ENCODE results near the gene TRPM5. TPM values are rescaled to one million over a fixed set of nuclear protein-coding genes. Genes with fewer than 3 reads are reported as not detected.

The TRPM5 gene
- total RNA-seq, 2 donors from 2014 or later, result 0.68 TPM; not detected in 1

DNA sequence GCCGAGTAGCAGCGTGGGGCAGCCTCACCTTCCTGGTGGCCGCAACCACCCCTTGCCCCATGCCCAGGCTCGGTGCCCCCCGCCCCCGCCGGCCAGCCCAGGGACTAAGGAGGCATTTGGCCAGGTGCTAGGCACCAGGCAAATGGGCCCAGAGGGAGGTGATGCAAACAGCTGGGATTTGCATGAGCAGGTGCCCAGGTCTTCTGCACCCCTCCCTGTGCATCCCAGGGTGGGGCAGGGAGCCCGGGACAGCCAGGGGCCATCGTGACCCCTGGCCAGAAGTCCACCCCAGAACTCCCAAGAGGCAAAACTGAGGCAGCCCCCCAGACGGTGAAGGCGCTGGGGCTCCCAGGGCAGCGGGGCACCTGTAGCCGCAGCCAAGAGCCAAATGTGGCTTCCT, 18.1 kb downstream of the TRPM5 start:
- Histone ChIP-seq H3K4me3 (no peak overlapping the region), H3K27ac (no peak overlapping the region), H3K9me3 (no peaks in the 10 kb centered on the region), H3K4me1 (replicated peaks) (no peaks in the 10 kb centered on the region), H3K36me3 (no peaks in the 10 kb centered on the region), H3K27me3 (replicated peaks; ENCODE audit: insufficient read depth) (no peaks in the 10 kb centered on the region)
- intact Hi-C loops (cut with DNase I), result loop anchor here (5.0 kb wide), 1 partner anchor 461 kb away; the partner anchor contains the start of gene CDKN1C
- WGBS, result 93% methylated on average over 13 of the region's 13 CpGs
- no peak for DNase-seq (ENCODE audit: low spot score)
- TF ChIP-seq POLR2AphosphoS5 (IDR thresholded peaks at IDR 0.05) (no peak), POLR2A (IDR thresholded peaks at IDR 0.05) (no peak)
- TF ChIP-seq, protein P1, sequence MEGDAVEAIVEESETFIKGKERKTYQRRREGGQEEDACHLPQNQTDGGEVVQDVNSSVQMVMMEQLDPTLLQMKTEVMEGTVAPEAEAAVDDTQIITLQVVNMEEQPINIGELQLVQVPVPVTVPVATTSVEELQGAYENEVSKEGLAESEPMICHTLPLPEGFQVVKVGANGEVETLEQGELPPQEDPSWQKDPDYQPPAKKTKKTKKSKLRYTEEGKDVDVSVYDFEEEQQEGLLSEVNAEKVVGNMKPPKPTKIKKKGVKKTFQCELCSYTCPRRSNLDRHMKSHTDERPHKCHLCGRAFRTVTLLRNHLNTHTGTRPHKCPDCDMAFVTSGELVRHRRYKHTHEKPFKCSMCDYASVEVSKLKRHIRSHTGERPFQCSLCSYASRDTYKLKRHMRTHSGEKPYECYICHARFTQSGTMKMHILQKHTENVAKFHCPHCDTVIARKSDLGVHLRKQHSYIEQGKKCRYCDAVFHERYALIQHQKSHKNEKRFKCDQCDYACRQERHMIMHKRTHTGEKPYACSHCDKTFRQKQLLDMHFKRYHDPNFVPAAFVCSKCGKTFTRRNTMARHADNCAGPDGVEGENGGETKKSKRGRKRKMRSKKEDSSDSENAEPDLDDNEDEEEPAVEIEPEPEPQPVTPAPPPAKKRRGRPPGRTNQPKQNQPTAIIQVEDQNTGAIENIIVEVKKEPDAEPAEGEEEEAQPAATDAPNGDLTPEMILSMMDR (IDR thresholded peaks at IDR 0.05), result no peak

DNA sequence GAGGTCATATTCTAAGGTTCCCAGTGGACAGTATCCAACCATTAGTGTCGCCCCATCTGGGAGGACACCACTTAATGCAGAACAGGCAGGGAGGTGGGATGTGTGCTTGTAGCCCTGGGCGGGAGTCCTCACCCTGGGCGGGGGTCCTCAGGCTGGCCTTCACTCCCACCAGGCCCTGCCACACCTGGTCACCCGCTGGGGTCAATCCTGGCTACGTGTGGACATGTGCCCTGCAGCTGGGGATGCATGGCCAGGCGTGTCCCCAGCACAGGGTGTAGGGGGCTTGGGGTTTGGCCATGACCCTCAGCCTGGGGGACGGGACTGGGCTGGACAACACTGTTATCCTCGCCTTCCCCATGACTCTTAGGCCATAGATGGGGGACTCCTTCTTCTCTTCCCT, 18.8 kb downstream of the TRPM5 start:
- TF ChIP-seq POLR2A (IDR thresholded peaks at IDR 0.05), result no peak
- TF ChIP-seq, protein P1 (IDR thresholded peaks at IDR 0.05), result no peak
- no peak for TF ChIP-seq POLR2AphosphoS5 (IDR thresholded peaks at IDR 0.05)
- intact Hi-C loops (cut with DNase I), result loop anchor here (5.0 kb wide), 1 partner anchor 462 kb away; the partner anchor contains the start of gene CDKN1C
- H3K9me3 ChIP-seq, result no peaks in the 10 kb centered on the region

DNA sequence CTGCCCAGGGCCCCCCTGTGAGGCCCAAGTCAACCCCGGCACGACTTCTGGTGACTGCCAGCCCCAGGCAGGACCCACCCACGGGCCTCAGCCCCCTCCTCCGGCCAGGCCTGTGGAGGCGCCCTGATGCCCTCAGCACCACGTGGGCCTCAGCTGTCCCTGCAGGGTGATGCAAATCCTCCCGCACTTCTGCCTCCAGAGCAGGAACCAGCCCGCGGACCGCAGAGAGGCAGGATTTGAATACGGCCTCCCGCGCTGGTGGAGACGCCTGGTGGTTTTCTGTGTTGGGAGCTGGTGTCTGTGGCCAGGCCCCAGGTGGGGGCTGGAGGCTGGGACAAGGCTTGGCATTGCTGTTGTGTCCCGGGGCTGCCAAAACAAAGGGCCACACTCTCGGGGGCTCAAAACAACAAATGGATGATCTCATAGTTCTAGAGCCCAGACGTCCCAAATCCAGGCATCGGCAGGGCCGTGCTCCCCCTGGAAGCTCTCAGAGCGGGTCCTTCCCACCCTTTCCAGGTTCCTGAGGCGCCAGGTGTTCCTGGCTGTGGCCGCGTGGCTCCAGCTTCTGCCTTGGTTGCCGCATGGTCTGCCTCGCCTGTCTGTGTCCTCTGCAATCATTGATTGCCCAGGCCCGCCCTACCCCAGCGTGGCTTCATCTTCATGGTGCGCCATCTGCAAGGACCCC, 19.4 kb downstream of the TRPM5 start:
- intact Hi-C loops (cut with DNase I), result loop anchor here (5.0 kb wide), 1 partner anchor 462 kb away; the partner anchor contains the start of gene CDKN1C
- Histone ChIP-seq H3K27ac (no peak overlapping the region), H3K27me3 (replicated peaks; ENCODE audit: insufficient read depth) (no peaks in the 10 kb centered on the region), H3K9me3 (no peaks in the 10 kb centered on the region), H3K4me3 (no peak overlapping the region), H3K4me1 (replicated peaks) (no peaks in the 10 kb centered on the region), H3K36me3 (no peaks in the 10 kb centered on the region)
- no peak for DNase-seq (ENCODE audit: low spot score)
- WGBS, result 90% methylated on average over 28 of the region's 28 CpGs
- TF ChIP-seq POLR2A (IDR thresholded peaks at IDR 0.05), result no peak

More for the DNA sequence above, 18.8 kb downstream of the TRPM5 start:
- no peak overlapping the region for H3K27ac ChIP-seq
- DNase-seq (ENCODE audit: low spot score), result no peak
- no peaks in the 10 kb centered on the region for H3K36me3 ChIP-seq
- H3K4me3 ChIP-seq, result no peak overlapping the region
- no peaks in the 10 kb centered on the region for H3K4me1 ChIP-seq (replicated peaks)
- H3K27me3 ChIP-seq (replicated peaks; ENCODE audit: insufficient read depth), result no peaks in the 10 kb centered on the region
- 98% methylated on average over 8 of the region's 8 CpGs for WGBS

DNA sequence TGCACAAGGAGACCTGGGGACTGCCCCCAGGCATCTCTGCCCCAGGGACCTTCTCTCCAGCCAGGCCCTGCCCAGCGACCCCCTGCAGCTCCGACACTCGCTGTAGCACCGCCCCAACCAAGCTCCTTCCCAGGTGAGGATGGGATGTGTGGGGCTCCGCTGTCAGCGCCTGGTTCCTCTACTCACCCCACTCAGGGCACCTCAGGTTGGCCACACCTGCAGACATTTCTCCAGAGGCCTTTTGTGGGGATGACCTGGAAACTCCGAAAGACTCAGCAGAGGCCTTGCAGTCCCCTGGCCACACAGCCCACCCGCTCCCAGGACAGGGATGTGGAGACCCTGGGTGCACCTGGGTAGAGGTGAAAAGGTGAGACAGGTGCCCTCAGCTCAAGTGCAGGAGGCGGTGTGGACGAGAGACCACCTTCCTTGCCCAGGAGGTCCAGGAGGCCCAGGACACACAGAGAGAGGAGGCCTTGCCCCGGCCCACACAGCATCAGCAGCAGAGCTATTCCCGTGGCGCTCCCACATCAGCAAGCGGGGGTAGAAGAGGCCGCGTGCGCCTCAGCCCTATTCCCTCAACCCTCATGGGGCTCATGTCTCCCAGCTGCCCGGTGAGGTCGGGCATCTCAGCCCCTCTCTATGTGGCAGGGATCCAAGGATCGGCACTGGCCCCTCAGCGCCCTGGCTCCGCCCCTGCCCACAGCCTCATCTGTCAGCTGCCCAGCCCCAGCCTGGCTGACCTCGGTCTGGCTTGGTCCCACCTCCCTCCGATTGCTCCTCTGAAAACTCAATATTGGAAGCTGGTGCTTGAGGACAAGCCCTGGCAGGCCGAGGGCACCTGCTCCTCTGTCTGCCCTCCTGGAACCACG, 20.9 kb downstream of the TRPM5 start:
- Histone ChIP-seq H3K36me3 (no peaks in the 10 kb centered on the region), H3K9me3 (no peaks in the 10 kb centered on the region), H3K27me3 (replicated peaks; ENCODE audit: insufficient read depth) (no peaks in the 10 kb centered on the region), H3K4me1 (replicated peaks) (no peaks in the 10 kb centered on the region), H3K27ac (no peak overlapping the region), H3K4me3 (no peak overlapping the region)
- 78% methylated on average over 26 of the region's 26 CpGs for WGBS
- intact Hi-C loops (cut with DNase I), result no loop called here
- no peak for DNase-seq (ENCODE audit: low spot score)
- TF ChIP-seq, protein P1 (IDR thresholded peaks at IDR 0.05), result no peak
- no peak for TF ChIP-seq POLR2A (IDR thresholded peaks at IDR 0.05)
- TF ChIP-seq POLR2AphosphoS5 (IDR thresholded peaks at IDR 0.05), result no peak

DNA sequence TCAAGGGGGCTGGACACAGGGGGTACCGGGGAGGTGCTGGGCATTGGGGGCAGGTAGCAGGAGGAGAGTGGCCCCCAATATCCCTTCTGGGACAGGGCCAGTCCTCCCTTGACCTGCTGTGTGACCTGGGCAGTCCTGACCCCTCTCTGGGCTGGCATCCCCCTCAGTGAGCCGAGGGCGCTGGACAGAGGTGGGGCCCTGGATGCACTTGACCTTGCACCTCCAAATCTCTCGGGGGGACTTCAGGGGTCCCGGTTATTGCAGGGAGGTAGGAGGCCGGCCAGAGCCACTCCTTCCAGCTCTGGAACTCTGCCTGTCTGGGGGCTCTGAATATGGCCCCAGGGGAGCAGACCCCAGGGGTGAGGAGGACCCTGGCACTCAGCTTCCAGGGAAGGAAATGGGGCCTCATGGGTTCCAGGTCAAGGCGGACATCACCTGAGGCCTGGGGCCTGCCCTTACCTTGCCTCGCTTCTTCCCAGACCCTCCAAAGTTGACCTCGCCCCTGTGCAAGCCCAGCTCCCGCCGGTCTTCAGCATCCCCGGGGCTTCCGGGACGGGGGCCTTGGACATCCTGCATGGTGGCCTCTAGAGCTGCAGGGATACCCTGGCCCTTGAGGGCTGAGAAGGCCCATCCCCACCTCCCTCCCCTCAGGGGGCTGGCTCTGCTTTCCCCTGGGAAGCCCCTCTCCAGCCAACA, 21.7 kb downstream of the TRPM5 start:
- H3K9me3 ChIP-seq, result no peaks in the 10 kb centered on the region
- TF ChIP-seq POLR2AphosphoS5 (IDR thresholded peaks at IDR 0.05) (no peak), POLR2A (IDR thresholded peaks at IDR 0.05) (no peak)
- TF ChIP-seq, protein P1 (IDR thresholded peaks at IDR 0.05), result no peak
- H3K36me3 ChIP-seq, result no peaks in the 10 kb centered on the region
- WGBS, result 88% methylated on average over 13 of the region's 14 CpGs
- H3K27ac ChIP-seq, result no peak overlapping the region
- DNase-seq (ENCODE audit: low spot score), result no peak
- H3K4me1 ChIP-seq (replicated peaks), result no peaks in the 10 kb centered on the region
- H3K27me3 ChIP-seq (replicated peaks; ENCODE audit: insufficient read depth), result no peaks in the 10 kb centered on the region
- H3K4me3 ChIP-seq, result no peak overlapping the region
- intact Hi-C loops (cut with DNase I), result no loop called here

Measured in prostate gland (tissue), 2 donors.